OCI-LY3 (cell line): ENCODE measurements around the gene WTIP.
"Not testable (repeated sequence)": the region's sequence is repeated elsewhere in the genome, so short reads cannot be mapped to it uniquely, and the experiment has no call there.

Experiments used
- EZH2phosphoT487 ChIP-seq: fragments of 200-600 bp; shearing (Covaris generic); IDR thresholded peaks from 2 replicates; pipeline ENCODE4 v1.6.1; 2018; ENCODE audit warnings: antibody characterized with exemption, mixed run types, low read depth
- TF ChIP-seq, protein P1 (sequence below): fragments of 200-600, 300-600 bp; sonication (generic); IDR thresholded peaks from 2 replicates; pipeline ENCODE4 v1.5.1; 2014; ENCODE audit warnings: antibody characterized with exemption, low read length, low read depth

DNA sequence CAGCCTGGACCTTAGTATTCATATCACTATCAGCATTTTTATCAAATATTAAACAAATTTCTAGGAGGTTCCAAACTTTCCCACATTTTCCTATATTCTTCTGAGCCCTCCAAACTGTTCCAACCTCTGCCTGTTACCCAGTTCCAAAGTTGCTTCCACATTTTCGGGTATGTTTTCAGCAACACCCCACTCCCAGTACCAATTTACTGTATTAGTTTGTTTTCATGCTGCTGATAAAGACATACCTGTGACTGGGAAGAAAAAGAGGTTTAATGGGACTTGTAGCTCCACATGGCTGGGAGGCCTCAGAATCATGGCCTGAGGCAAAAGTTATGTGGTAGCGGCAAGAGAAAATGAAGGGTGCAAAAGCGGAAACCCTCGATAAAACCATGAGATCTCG is 29.3 kb downstream of the WTIP start:
- TF ChIP-seq, protein P1, sequence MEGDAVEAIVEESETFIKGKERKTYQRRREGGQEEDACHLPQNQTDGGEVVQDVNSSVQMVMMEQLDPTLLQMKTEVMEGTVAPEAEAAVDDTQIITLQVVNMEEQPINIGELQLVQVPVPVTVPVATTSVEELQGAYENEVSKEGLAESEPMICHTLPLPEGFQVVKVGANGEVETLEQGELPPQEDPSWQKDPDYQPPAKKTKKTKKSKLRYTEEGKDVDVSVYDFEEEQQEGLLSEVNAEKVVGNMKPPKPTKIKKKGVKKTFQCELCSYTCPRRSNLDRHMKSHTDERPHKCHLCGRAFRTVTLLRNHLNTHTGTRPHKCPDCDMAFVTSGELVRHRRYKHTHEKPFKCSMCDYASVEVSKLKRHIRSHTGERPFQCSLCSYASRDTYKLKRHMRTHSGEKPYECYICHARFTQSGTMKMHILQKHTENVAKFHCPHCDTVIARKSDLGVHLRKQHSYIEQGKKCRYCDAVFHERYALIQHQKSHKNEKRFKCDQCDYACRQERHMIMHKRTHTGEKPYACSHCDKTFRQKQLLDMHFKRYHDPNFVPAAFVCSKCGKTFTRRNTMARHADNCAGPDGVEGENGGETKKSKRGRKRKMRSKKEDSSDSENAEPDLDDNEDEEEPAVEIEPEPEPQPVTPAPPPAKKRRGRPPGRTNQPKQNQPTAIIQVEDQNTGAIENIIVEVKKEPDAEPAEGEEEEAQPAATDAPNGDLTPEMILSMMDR, result not testable (repeated sequence)
- TF ChIP-seq EZH2phosphoT487, result not testable (repeated sequence)
